Smooth muscle cell (in vitro differentiated cells): ENCODE data around the gene PER1. TPM values are rescaled to one million over a fixed set of nuclear protein-coding genes. Genes with fewer than 3 reads are reported as not detected.
A peak's percentile ranks its signal among the peaks of the same experiment; 100 is the strongest.
"Not testable (repeated sequence)": the region's sequence is repeated elsewhere in the genome, so short reads cannot be mapped to it uniquely, and the experiment has no call there.

Experiments
- DNase-seq: peaks from one replicate; lab custom pipeline; 2025; ENCODE audit not compliant: unreplicated experiment; lab: John Stamatoyannopoulos, UW
- H2AFZ ChIP-seq: fragments of 200-600 bp; sonication (generic); 2 replicates; pipeline ENCODE4 v1.6.0; 2016; ENCODE audit warnings: antibody characterized with exemption, low read depth, mild to moderate bottlenecking
- H3F3A ChIP-seq: fragments of 200-600 bp; sonication (generic); 2 replicates; pipeline ENCODE4 v1.6.0; 2017; ENCODE audit warnings: antibody characterized with exemption, low read depth
- H3K27ac ChIP-seq: fragments of 200-600 bp; sonication (generic); 2 replicates; pipeline ENCODE4 v1.5.1; 2016; ENCODE audit warnings: low read depth, mild to moderate bottlenecking
- H3K27me3 ChIP-seq: fragments of 200-600 bp; sonication (generic); 2 replicates; pipeline ENCODE4 v1.6.1; 2016; ENCODE audit warnings: low read depth, mild to moderate bottlenecking
- H3K36me3 ChIP-seq: fragments of 200-600 bp; sonication (generic); 2 replicates; pipeline ENCODE4 v1.5.1; 2016; ENCODE audit warnings: low read depth
- H3K4me1 ChIP-seq: fragments of 200-600 bp; sonication (generic); 2 replicates; pipeline ENCODE4 v1.5.1; 2016; ENCODE audit warnings: low read depth
- H3K4me2 ChIP-seq: fragments of 200-600 bp; sonication (generic); 2 replicates; pipeline ENCODE4 v1.6.0; 2016; ENCODE audit warnings: mild to moderate bottlenecking
- H3K4me3 ChIP-seq: fragments of 200-600 bp; sonication (generic); 2 replicates; pipeline ENCODE4 v1.5.1; 2016; ENCODE audit warnings: mild to moderate bottlenecking
- H3K79me2 ChIP-seq: fragments of 200-600 bp; sonication (generic); 2 replicates; pipeline ENCODE4 v1.6.0; 2016; ENCODE audit warnings: low read depth, mild to moderate bottlenecking
- H3K9ac ChIP-seq: fragments of 200-600 bp; sonication (generic); 2 replicates; pipeline ENCODE4 v1.6.0; 2016; ENCODE audit warnings: low read depth
- H3K9me3 ChIP-seq: fragments of 200-600 bp; sonication (generic); replicated peaks from 2 replicates; pipeline ENCODE4 v1.5.1; 2016; ENCODE audit warnings: low read depth
- H4K20me1 ChIP-seq: fragments of 200-600 bp; sonication (generic); 2 replicates; pipeline ENCODE4 v1.6.0; 2016; ENCODE audit warnings: low read depth
- WGBS: methylation state at CpG from one replicate; pipeline ENCODE4 v1.1.7; 2016; ENCODE audit warnings: low lambda C conversion rate; 5-methylcytosine and 5-hydroxymethylcytosine counted together
- polyA plus RNA-seq: library from polyadenylated mRNA; unstranded; fragments of >200 nt; fragmentation: Nextera tagmentation; extraction: Ambion mirVana; gene quantifications from 2 replicates; pipeline ENCODE4 v1.2.1, GENCODE V29; 2016
- total RNA-seq: library from RNA; depleted of rRNA; stranded (reverse); fragments of >200 nt; gene quantifications from 2 replicates; pipeline ENCODE4 v1.2.3, GENCODE V29; 2014
- TF ChIP-seq, protein P1 (sequence below): fragments of 200-600 bp; sonication (generic); IDR thresholded peaks from 2 replicates; pipeline ENCODE4 v1.5.1; 2017; ENCODE audit warnings: borderline replicate concordance, mild to moderate bottlenecking, antibody characterized with exemption; ENCODE audit not compliant: insufficient read depth, poor library complexity, severe bottlenecking

The PER1 gene
- total and polyA plus RNA-seq, 2 experiments from 2014 or later = 29.0 to 55.2 TPM

DNA sequence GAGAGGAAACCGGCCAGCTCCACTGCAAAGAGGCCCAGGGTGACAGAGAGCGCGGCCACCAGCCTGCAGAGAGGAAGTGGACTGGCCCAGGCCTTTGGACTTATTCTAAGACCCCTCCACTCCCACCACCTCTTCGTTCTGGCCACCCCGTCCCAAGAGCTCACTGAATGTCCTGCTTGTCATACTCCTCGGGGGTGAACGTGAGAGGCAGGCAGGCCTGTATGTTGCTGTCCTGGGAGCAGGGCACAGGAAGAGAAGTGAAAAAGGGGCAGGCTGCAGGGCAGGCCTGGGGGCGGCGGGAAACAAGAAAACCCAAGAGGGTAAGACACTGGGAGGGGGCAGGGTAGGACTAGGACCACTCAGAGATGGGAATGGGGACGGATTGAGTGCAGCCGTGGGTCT lies 23.6 kb upstream of the PER1 start:
- Histone ChIP-seq H3F3A (no peaks in the 10 kb centered on the region), H3K4me3 (peak overlapping the region; percentile 61), H4K20me1 (no peaks in the 10 kb centered on the region), H3K27ac (peak overlapping the region; percentile 68), H3K4me2 (peak overlapping the region; percentile 92), H3K79me2 (no peaks in the 10 kb centered on the region), H3K9ac (peak overlapping the region; percentile 84), H3K4me1 (peaks cover 16% of the 10 kb centered on the region), H2AFZ (peak overlapping the region; percentile 89), H3K36me3 (no peaks in the 10 kb centered on the region), H3K9me3 (no peaks in the 10 kb centered on the region), H3K27me3 (no peaks in the 10 kb centered on the region)
- no peak for DNase-seq
- TF ChIP-seq, protein P1, sequence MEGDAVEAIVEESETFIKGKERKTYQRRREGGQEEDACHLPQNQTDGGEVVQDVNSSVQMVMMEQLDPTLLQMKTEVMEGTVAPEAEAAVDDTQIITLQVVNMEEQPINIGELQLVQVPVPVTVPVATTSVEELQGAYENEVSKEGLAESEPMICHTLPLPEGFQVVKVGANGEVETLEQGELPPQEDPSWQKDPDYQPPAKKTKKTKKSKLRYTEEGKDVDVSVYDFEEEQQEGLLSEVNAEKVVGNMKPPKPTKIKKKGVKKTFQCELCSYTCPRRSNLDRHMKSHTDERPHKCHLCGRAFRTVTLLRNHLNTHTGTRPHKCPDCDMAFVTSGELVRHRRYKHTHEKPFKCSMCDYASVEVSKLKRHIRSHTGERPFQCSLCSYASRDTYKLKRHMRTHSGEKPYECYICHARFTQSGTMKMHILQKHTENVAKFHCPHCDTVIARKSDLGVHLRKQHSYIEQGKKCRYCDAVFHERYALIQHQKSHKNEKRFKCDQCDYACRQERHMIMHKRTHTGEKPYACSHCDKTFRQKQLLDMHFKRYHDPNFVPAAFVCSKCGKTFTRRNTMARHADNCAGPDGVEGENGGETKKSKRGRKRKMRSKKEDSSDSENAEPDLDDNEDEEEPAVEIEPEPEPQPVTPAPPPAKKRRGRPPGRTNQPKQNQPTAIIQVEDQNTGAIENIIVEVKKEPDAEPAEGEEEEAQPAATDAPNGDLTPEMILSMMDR = no peak
- 12% methylated on average over 11 of the region's 11 CpGs for WGBS

DNA sequence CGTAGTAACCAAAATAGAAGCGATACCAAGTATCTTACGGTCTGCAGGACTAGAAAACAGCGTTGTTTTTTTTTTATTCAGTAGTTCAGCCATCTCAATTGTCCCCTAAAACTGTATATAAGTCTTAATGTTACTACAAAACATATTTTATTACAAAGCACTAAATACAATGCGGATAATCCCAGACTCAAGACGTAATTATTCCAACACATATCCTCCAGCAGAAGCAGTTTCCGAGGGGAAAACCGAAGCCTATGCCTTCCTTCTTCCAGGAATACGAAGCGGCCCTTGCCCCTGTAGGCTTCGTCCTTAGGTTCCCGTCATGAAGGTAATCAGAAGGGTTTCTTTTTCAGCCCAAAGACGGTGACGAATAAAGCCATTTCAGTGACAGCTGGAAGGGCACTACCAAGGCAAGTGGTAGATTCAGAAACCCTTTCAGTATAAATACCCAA lies 21.7 kb upstream of the PER1 start:
- H3K4me3 ChIP-seq = peak overlapping the region; percentile 65
- peak overlapping the region; percentile 98 for H3K27ac ChIP-seq
- H3K27me3 ChIP-seq = no peaks in the 10 kb centered on the region
- H4K20me1 ChIP-seq = no peaks in the 10 kb centered on the region
- no peaks in the 10 kb centered on the region for H3K9me3 ChIP-seq
- peaks cover 16% of the 10 kb centered on the region for H3K4me1 ChIP-seq
- no peaks in the 10 kb centered on the region for H3K79me2 ChIP-seq
- WGBS = 2% methylated on average over 14 of the region's 14 CpGs
- H2AFZ ChIP-seq = peak overlapping the region; percentile 41
- DNase-seq = no peak
- no peaks in the 10 kb centered on the region for H3K36me3 ChIP-seq
- H3F3A ChIP-seq = no peaks in the 10 kb centered on the region
- H3K9ac ChIP-seq = peak overlapping the region; percentile 97
- H3K4me2 ChIP-seq = peak overlapping the region; percentile 92
- TF ChIP-seq, protein P1 = no peak

DNA sequence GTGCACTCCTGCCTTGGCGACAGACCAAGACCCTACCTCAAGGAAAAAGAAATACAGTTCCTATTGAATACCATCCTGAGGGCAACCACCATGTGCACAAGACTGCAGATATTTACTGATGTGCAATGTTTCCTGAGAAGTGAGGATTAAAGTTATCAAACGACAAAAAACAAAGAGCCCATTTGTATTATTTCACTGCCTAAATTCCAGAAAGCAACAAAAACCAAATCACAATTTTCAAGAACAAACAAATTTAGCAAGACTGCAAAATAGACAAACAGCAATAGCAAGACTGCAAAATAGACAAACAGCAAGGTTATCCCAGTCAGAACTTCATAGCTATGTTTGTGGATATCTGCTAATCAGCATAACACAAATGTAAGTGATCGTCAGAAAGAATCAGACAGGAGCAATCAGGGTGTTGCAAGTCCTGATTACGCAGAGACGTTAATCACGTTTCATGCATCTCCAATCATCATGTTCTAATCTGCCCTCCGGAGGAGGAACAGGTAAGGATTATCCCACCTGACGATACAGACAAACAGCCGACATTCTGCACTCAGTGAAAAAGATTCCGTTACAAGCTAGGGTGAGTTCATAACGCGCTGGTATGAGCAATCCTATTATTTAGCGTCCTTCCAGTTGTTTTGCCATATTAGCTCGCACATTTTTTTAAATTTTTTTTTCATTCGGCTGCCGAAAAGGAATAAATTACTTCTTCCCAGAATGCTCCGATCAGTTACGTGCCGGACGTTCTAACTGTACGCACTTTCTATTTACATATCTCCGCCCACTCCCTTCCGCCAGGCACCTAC lies 21.1 kb upstream of the PER1 start:
- TF ChIP-seq, protein P1 = no peak
- peak; percentile 37 for DNase-seq

DNA sequence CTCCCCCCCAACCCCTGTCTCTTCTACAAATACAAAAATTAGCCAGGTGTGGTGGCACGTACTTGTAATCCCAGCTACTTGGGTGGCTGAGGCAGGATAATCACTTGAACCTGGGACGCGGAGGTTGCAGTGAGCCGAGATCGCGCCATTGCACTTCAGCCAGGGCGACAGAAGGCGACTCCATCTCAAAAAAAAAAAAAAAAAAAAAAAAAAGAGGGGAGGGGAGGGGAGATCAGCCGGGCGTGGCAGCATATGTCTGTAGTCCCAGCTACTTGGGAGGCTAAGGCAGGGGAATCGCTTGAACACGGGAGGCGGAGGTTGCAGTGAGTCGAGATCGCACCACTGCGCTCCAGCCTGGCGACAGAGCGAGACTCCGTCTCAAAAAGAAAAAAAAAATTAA lies 18.0 kb upstream of the PER1 start:
- not testable (repeated sequence) for H3K9me3 ChIP-seq, H3K27ac ChIP-seq, H3K9ac ChIP-seq, H3K4me1 ChIP-seq, H2AFZ ChIP-seq, H3K4me2 ChIP-seq, H3K27me3 ChIP-seq, H3K79me2 ChIP-seq, H3F3A ChIP-seq, H3K36me3 ChIP-seq, H4K20me1 ChIP-seq, DNase-seq, H3K4me3 ChIP-seq
- 92% methylated on average over 19 of the region's 19 CpGs for WGBS

More for the DNA sequence above, 21.1 kb upstream of the PER1 start:
- Histone ChIP-seq H3K27ac (peak overlapping the region; percentile 98), H3K27me3 (no peaks in the 10 kb centered on the region), H3K9me3 (no peaks in the 10 kb centered on the region), H3K36me3 (no peaks in the 10 kb centered on the region), H2AFZ (peak overlapping the region; percentile 41), H3K79me2 (no peaks in the 10 kb centered on the region), H3K4me2 (peak overlapping the region; percentile 92), H3K9ac (peak overlapping the region; percentile 97), H3F3A (no peaks in the 10 kb centered on the region), H3K4me3 (peak overlapping the region; percentile 65), H4K20me1 (no peaks in the 10 kb centered on the region), H3K4me1 (peaks cover 16% of the 10 kb centered on the region)
- WGBS = under 1% methylated on average over 23 of the region's 23 CpGs
